Stimulated activated CD8-positive, alpha-beta memory T cell treated with anti-CD3 and anti-CD28 coated beads, Interleukin-4, amount 100 ng/mL, for 1 hour (primary cell): ENCODE results near the gene ARID5B.

ENCODE experiments used
- DNase-seq, 2 donors: peaks; one replicate each; pipeline ENCODE4 v3.0.0-alpha.2; 2020; ENCODE audit warnings: low read depth in 2 of 2, low spot score in 1 of 2

Gene ARID5B

GRCh38 chr10:62010366-62010765 lies 108.9 kb downstream of the ARID5B start:
- no peak for DNase-seq

DNA sequence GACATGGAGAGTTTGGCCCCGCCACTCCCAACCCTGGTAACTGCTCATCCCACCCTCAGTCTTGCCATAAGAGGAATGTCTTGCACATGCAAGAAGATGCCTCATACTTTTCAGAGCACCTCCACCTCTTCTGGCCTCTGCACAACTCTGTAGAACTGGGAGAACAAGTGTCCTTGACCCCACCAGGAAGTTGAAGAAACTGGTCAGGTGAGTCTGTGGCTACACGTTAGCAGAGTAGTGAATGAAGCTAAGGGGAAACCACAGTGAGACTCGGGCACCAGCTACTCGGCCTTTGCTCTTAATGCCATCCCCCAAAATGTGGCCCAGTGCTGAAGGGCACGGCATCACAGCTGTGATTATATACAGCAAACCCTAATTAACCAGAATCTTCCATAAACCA lies 110.1 kb downstream of the ARID5B start:
- DNase-seq = no peak

GRCh38 chr10:62012318-62012717 lies 110.8 kb downstream of the ARID5B start:
- DNase-seq = no peak

DNA sequence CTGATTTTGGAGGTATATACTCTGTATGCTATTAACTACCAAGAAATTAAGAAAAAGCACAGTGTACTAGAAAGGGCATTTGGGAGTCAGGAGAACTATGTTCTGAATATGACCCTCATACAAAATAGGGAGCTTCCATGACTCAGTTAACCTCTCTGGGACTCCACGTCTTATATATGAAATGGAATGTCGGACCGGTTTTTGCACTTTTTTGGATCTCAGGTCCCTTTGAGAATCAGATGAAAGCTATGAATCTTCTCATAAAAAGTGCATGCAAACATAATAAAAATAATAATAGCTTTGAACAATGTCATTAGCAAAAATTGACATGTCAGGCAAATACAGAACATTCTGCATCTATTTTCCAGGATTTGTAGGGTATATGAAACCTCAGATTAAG lies 113.0 kb downstream of the ARID5B start:
- no peak for DNase-seq

DNA sequence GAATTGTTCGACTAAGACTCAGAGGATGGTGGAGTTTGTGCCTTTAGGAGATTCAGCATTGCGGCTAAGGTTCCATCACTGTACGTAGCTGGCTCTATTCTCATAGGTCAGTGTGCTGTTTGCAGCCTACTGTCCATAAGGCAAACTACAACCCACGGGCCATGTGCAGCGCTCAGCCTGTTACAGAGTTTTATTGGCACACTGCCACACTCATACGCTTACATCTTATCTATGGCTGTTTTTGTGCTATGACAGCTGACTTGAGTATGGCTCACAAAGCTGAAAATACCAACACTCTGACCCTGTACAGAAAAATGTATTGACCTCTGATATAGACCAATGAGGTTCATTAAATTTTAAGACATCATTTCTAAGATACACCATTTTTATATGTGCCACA lies 114.5 kb downstream of the ARID5B start:
- no peak for DNase-seq

GRCh38 chr10:62016623-62017490 lies 115.4 kb downstream of the ARID5B start:
- DNase-seq = no peak

GRCh38 chr10:62017491-62017870 lies 116.0 kb downstream of the ARID5B start:
- no peak for DNase-seq

DNA sequence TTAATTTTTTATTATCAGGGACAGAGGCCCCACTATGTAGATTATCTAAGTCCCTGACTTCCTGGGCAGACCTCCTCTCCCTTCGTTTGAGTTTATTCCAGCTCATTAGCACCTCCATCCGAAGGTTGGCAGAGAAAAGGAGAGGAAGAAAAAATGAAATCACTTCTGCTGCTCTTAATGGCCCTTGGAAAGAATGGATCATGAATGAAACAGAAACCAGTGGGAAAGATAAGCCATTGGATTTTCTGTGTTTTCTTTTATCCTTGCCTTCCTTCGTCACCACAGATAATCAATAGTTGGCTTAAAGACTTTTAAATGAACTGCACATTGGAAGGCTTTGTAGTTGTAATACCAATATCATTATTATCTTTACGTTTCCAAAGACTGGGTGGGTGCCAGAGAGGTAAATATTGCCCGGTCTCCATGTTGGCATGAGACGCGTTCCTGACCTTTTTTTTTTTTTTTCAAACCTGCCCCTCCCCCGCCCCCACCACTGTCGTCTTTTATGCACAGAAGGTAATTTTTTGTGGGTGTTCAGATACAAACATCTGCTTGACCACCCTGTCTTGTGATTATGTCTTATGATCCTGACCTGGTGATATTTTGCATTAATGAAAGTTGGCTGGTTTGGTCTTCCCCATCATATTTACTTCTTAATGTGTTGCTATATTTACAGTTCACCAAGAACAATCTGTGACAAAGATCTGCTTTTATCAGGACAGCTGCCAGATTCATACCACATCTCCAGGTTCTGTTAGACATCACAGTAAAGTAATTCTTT lies 116.8 kb downstream of the ARID5B start:
- DNase-seq = no peak

DNA sequence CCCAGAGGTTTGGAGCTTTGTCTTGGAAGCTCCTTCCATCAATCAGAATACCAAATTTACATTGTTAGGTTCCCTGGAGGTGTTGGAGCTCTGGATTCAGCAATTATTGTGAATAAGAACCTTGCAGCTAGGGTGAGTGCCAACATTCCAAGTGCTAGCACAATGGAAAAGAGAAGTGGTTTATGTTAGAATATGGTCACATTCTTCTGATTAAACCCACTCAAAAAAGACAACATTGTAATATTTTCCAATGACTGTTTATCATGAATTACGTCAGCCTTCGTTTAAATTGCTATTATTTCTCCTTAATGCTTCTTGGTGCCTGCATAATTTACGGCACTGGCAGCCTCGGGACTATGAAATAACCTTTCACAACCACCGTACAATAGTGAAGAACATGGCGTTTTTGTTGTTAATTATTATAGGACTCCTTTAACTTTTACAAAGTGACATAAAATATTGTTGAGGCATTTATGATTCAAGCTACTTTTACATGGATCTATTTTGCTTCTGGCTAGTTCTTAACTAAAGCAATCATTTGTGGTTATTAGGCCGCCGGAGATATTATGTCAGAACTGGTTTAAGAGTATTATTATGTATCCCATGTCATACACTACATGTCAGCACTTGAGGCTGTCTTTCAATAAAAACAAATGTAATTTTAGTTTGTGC lies 117.7 kb downstream of the ARID5B start:
- no peak for DNase-seq

DNA sequence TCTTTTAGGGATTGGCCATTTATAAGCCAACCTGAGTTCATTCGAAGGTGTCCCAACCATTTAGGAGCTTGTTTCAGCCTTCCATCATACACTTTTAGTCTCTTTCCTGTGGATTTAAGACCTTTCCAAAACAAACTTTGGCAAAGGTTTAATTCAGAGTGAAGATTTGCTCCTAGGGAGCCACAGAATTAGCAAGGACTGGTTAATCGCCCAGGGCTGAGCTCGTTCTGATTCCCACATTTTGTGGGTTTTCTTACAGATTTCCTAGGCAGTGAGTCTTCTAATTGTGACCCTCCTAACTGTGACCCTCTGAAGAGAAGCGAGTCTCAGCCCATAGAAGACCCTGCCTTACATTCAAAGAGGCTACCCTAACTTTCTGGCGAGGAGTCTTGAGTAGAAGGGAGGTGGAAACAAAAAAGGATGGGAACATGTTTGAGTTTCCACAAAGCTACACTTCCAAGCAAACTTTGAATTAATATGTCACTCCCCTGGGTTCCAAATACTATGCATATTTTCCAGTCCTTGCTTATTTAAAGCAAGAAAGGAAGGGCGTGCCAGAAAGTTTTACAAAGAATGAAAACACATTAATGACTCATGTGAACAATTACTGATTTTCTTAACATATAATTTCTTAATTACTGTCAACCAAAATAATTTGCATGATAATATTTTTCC lies 118.3 kb downstream of the ARID5B start:
- DNase-seq = no peak

GRCh38 chr10:62021128-62021665 lies 119.7 kb downstream of the ARID5B start:
- no peak for DNase-seq

DNA sequence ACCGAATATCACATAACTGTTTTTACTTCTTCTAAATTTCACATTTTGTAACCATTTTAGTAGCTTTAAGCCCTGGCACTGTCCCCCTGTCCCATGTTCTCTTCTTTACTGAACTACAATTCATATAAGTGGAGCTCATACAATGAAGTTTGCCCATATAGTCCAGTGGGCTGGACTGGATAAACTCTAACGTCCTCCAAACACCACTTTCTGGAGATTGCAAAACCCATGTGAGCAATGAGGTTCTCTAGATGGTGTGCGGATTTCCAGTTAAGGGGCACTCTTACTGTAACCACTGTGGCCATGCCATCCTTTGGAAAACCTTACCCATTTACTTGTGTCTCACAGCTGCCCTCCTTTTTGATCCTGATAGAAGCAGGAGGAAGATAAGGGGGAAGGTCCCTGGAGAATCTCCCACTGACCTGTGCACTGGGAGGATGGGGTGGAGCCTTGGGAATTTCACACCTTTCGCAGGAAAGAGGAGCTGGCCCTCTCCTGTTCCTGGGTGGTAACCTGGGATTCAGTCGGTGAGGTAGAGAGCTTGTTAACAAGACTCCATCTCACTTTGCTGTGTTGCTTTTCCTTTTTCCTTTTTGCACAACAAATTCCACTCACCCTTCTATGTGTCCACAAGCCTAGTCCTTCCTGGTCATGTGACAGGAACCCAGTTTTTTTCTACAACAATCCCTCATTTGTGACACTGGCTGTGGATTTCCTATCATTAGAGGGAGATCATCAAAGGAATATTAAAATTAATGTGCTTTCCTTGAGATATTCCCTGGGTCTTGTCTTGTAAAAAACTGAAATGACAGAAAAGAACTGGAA lies 120.7 kb downstream of the ARID5B start:
- DNase-seq = no peak

DNA sequence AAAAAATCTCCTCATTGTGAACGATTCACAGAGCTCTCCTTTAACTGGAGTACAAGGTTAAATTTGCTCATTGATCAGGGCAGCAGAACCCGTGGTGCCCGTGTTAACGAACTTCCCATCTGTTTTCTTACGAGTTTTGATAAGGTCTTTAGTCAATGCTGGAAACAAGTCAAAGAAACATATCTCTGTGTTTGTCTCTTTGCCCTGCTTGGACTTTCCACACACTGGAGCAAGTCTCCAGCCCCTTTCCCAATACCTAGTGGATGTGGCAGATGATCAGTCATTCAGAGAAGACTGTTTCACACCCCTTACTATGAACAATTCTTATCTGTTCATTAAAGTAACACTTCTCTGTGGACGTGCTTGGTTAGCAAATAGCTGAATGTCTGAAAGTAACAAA lies 121.3 kb downstream of the ARID5B start:
- DNase-seq = no peak

- DNase-seq = no peak
Measured at GRCh38 chr10:62023329-62023728, 121.8 kb downstream of the ARID5B start.

DNA sequence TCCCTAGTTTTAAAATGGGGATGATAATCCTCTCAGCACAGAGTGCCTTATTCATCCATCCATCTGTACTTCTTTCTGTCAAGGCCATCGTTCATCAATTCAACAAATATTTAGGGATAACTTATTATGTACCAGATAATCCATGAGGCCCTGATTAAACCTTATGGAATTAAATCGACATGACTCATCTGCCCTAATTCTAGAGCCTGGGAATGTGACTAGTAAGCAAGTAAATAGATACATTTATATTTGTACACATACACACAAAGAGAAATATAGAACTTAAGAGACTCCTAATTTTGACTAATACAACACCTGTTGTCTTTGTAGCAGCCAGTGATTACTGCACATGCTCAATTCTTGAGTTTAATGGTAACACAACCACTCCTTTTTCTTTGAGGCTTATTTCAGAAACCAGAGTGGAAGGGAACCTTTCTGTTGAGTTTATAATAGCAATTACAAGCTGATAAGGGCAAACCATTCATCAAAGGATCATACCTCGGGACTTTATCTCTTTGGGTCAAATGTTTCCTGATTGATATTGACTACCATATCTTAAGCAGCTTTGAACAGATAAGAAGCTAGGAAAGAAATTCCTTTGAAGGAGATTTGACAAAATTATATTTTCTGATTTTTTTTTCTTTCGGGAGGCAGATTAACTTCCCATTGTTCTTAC lies 122.7 kb downstream of the ARID5B start:
- DNase-seq = no peak

DNA sequence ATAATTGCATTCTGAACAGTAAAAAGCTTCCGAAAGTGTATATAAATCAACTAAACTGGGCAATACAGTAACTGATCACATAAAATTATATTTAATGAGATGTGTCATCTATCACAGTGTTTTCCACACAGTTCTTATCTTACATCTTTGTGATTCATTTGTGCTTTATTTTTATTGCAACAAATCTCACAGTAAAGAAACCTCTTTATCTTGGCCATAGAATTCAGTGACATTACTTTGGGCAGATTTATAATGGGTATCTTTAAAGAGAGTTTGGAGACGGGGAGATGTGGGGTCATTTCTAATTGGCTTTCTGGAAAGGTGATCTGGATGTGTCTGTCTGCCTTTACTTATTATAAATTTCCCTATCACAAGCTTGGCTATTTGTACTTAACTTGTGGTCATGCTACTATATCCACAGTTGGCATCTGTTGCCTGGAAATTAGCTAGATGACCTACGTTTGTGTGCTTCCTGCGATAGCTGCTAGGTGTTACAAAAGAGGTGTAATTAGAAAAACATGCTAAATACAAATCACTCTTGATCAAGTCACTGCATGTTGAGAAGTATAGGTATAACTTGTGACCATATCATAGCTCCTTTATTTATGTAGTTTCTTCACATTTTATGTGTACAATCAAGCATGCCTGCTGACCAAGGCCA lies 123.8 kb downstream of the ARID5B start:
- DNase-seq = no peak

GRCh38 chr10:62025901-62026879 lies 124.7 kb downstream of the ARID5B start:
- DNase-seq = no peak
